Hepatocyte (in vitro differentiated cells): ENCODE measurements around the gene ZFP37. TPM values are rescaled to one million over a fixed set of nuclear protein-coding genes. Genes with fewer than 3 reads are reported as not detected.

Experiments used
- DNase-seq: peaks from one replicate; pipeline ENCODE4 v3.0.0-alpha.2; 2016; ENCODE audit warnings: low spot score
- H2AFZ ChIP-seq: fragments of 200-600 bp; sonication (generic); 2 replicates; pipeline ENCODE4 v1.6.0; 2016; ENCODE audit warnings: antibody characterized with exemption, mild to moderate bottlenecking
- H3K27ac ChIP-seq: fragments of 200-600 bp; sonication (generic); 2 replicates; pipeline ENCODE4 v1.5.1; 2016; ENCODE audit warnings: mild to moderate bottlenecking
- H3K27me3 ChIP-seq: fragments of 200-600 bp; sonication (generic); 2 replicates; pipeline ENCODE4 v1.6.1; 2016
- H3K36me3 ChIP-seq: fragments of 200-600 bp; sonication (generic); replicated peaks from 2 replicates; pipeline ENCODE4 v1.5.1; 2016; ENCODE audit warnings: low read depth; ENCODE audit not compliant: insufficient read depth
- H3K4me1 ChIP-seq: fragments of 200-600 bp; sonication (generic); 2 replicates; pipeline ENCODE4 v1.5.1; 2016; ENCODE audit warnings: mild to moderate bottlenecking, moderate library complexity; ENCODE audit not compliant: insufficient read depth
- H3K4me2 ChIP-seq: fragments of 200-600 bp; sonication (generic); 2 replicates; pipeline ENCODE4 v1.6.0; 2016
- H3K4me3 ChIP-seq: fragments of 200-600 bp; sonication (generic); 2 replicates; pipeline ENCODE4 v1.5.1; 2016; ENCODE audit warnings: mild to moderate bottlenecking
- H3K79me2 ChIP-seq: fragments of 200-600 bp; sonication (generic); 2 replicates; pipeline ENCODE4 v1.6.0; 2017; ENCODE audit warnings: mild to moderate bottlenecking
- H3K9me2 ChIP-seq: fragments of 200-600 bp; sonication (generic); replicated peaks from 2 replicates; pipeline ENCODE4 v1.6.0; 2017; ENCODE audit warnings: mild to moderate bottlenecking; ENCODE audit not compliant: insufficient read depth
- H3K9me3 ChIP-seq: fragments of 200-600 bp; sonication (generic); 2 replicates; pipeline ENCODE4 v1.5.1; 2016; ENCODE audit warnings: low read depth, mild to moderate bottlenecking
- H4K20me1 ChIP-seq: fragments of 200-600 bp; sonication (generic); 2 replicates; pipeline ENCODE4 v1.6.0; 2016; ENCODE audit warnings: mild to moderate bottlenecking; ENCODE audit not compliant: insufficient read depth, poor library complexity, severe bottlenecking
- CTCF ChIP-seq: fragments of 200-600 bp; sonication (generic); IDR thresholded peaks from 2 replicates; pipeline ENCODE4 v1.5.1; 2016; ENCODE audit warnings: antibody characterized with exemption, mild to moderate bottlenecking; ENCODE audit not compliant: poor library complexity
- EZH2 ChIP-seq: fragments of 200-600 bp; sonication (generic); IDR thresholded peaks from 2 replicates; pipeline ENCODE4 v1.6.1; 2016; ENCODE audit warnings: antibody characterized with exemption, mild to moderate bottlenecking, borderline replicate concordance
- EZH2phosphoT487 ChIP-seq: fragments of 200-600 bp; sonication (generic); IDR thresholded peaks from one replicate; pipeline ENCODE4 v1.6.1; 2018; ENCODE audit warnings: antibody characterized with exemption, mild to moderate bottlenecking, low read depth, moderate library complexity; ENCODE audit not compliant: unreplicated experiment, severe bottlenecking
- WGBS: methylation state at CpG from one replicate; pipeline ENCODE4 v1.1.6; 2016; ENCODE audit warnings: low lambda C conversion rate; ENCODE audit errors: missing lambda C conversion rate; 5-methylcytosine and 5-hydroxymethylcytosine counted together
- polyA plus RNA-seq: library from polyadenylated mRNA; unstranded; fragments of >200 nt; fragmentation: Nextera tagmentation; extraction: Ambion mirVana; gene quantifications from 2 replicates; pipeline ENCODE4 v1.2.1, GENCODE V29; 2016
- total RNA-seq: library from RNA; depleted of rRNA; stranded (reverse); fragments of >200 nt; gene quantifications from 2 replicates; pipeline ENCODE4 v1.2.3, GENCODE V29; 2014

The ZFP37 gene
- total and polyA plus RNA-seq, 2 experiments from 2014 or later: 2.0 to 4.1 TPM

GRCh38 chr9:113012492-113012891, 44.0 kb downstream of the ZFP37 start:
- Histone ChIP-seq H3K27ac (no peak overlapping the region), H3K4me3 (peak overlapping the region; percentile 67), H3K27me3 (no peaks in the 10 kb centered on the region), H4K20me1 (no peaks in the 10 kb centered on the region), H3K4me1 (no peaks in the 10 kb centered on the region), H3K4me2 (peak overlapping the region; percentile 76), H3K79me2 (no peaks in the 10 kb centered on the region), H3K9me2 (no peaks in the 10 kb centered on the region), H2AFZ (peak overlapping the region; percentile 96), H3K36me3 (no peaks in the 10 kb centered on the region), H3K9me3 (no peaks in the 10 kb centered on the region)
- 57% methylated on average over 9 of the region's 9 CpGs for WGBS
- TF ChIP-seq CTCF: no peak
- TF ChIP-seq EZH2phosphoT487: no peak
- TF ChIP-seq EZH2: no peak
- no peak for DNase-seq

GRCh38 chr9:113011911-113012381, 44.6 kb downstream of the ZFP37 start, which contains the start of gene ZNF883:
Gene ZNF883 (minus strand): TSS chr9:113012192.
- Histone ChIP-seq H3K79me2 (no peaks in the 10 kb centered on the region), H3K4me2 (peak within 1 kb of the TSS; percentile 76), H3K27me3 (no peaks in the 10 kb centered on the region), H2AFZ (peak within 1 kb of the TSS; percentile 96), H3K36me3 (no peaks in the 10 kb centered on the region), H4K20me1 (no peaks in the 10 kb centered on the region), H3K9me2 (no peaks in the 10 kb centered on the region), H3K27ac (no peak within 1 kb of the TSS), H3K9me3 (no peaks in the 10 kb centered on the region), H3K4me3 (peak within 1 kb of the TSS; percentile 67), H3K4me1 (no peaks in the 10 kb centered on the region)
- 25% methylated on average over 29 of the region's 30 CpGs for WGBS
- TF ChIP-seq EZH2phosphoT487: no peak
- TF ChIP-seq EZH2: no peak
- no peak for TF ChIP-seq CTCF
- DNase-seq: peak; percentile 72

GRCh38 chr9:113005777-113006176, 50.7 kb downstream of the ZFP37 start:
- Histone ChIP-seq H3K27me3 (no peaks in the 10 kb centered on the region), H3K9me3 (peaks cover 9% of the 10 kb centered on the region), H3K4me3 (no peak overlapping the region), H3K9me2 (no peaks in the 10 kb centered on the region), H4K20me1 (no peaks in the 10 kb centered on the region), H3K4me2 (no peak overlapping the region), H3K36me3 (no peaks in the 10 kb centered on the region), H2AFZ (no peak overlapping the region), H3K4me1 (no peaks in the 10 kb centered on the region), H3K79me2 (no peaks in the 10 kb centered on the region), H3K27ac (no peak overlapping the region)
- no peak for DNase-seq
- no peak for TF ChIP-seq EZH2
- no peak for TF ChIP-seq EZH2phosphoT487
- TF ChIP-seq CTCF: no peak
- WGBS: 50% methylated on average over 1 of the region's 1 CpG
